GM19438 (cell line): ENCODE data around the gene HMX3.

ENCODE experiments used
- ATAC-seq: cut with Tn5 transposase; IDR thresholded peaks from one replicate; pipeline ENCODE4 v1.9.1; 2021; ENCODE audit warnings: low read depth; ENCODE audit not compliant: unreplicated experiment

The HMX3 gene

DNA sequence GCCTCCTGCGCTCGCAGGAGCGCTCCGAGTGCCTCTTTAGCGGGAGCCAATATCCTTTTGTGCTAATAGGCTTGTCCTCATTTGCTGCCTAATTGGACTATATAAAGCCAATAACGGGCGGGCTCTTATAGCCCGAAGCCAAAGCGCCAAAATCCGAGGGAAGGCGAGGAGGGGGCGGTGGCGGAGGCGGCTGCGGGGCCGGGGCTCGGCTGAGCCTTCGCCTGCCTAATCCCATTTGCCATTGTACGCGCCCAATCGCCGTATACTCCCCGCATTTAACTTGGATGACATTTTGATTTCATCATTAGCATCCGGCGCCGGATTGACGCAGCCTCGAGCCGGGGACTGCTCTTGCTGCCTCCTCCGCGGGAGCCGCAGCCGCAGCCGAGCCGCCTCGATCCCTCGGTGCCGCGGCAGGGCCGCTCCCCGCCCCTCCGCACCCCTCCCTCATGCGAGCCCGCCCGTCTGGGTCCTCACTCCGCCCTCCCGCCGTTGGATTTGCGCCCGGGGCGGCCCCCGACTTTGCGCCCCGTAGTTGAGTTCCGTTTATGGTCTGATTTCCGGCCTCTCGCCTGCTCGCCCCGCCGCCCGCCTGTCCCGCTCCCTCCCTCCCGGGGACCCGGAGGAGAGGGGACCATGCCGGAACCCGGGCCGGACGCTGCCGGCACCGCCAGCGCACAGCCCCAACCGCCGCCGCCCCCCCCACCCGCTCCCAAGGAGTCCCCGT, at the start of gene HMX3:
Gene HMX3, plus strand, starts transcription at position 556 of the 727 bp plus-strand sequence. Its CDS starts 81 bp downstream, at position 637.
- peak; percentile 41 for ATAC-seq

DNA sequence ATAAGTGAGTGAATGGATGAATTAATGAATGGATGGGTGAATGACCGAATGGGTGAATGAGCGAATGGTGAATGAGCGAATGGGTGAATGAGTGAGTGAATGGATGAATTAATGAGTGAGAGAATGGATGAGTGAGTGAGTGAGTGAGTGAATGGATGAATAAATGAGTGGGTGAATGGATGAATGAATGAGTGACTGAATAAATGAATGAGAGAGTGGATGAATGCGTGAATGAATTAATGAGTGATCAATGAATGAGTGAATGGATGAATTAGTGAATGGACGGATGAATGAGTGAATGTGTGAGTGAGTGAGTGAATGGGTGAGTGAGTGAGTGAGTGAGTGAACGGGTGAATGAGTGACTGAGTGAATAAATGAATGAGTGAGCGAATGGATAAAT, 49.5 kb upstream of the HMX3 start:
- ATAC-seq = no peak

DNA sequence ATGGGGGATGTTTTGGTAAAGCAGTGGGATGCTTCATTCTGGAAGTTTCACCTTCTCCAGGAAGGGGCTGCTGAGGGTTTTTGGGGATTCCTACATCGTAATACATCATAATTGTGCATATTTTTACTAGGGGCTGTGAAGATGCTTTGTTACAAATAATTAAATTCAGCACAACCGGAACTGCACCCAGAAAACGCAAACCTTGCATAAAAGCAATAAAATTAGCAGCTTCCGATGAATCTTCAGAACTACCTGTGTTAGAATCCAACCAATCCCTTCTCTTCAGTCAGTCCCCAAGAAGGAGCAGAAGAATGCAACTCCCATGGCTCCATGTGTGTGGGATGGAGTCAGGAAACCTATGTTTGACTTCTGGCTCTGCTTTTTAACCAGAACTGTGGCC, 48.4 kb upstream of the HMX3 start:
- no peak for ATAC-seq

DNA sequence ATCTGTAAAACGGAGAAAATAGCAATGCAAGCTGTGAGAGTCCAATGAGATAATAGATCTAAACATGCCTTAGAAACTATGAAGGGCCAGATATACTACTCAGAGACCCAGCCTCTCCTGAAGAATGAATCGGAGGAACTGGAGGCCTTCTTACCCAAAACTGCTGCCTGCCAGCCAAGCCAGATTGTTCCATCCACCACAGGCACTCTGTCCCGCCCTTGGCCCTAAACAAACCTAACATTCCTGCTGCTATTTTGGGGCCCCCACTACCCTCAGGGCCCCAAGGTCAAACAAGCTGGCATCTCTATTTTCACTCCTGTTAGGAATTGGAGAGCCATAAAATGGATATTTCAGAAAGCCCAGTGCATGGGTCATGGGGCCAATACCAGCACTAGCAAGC, 48.0 kb upstream of the HMX3 start:
- no peak for ATAC-seq

DNA sequence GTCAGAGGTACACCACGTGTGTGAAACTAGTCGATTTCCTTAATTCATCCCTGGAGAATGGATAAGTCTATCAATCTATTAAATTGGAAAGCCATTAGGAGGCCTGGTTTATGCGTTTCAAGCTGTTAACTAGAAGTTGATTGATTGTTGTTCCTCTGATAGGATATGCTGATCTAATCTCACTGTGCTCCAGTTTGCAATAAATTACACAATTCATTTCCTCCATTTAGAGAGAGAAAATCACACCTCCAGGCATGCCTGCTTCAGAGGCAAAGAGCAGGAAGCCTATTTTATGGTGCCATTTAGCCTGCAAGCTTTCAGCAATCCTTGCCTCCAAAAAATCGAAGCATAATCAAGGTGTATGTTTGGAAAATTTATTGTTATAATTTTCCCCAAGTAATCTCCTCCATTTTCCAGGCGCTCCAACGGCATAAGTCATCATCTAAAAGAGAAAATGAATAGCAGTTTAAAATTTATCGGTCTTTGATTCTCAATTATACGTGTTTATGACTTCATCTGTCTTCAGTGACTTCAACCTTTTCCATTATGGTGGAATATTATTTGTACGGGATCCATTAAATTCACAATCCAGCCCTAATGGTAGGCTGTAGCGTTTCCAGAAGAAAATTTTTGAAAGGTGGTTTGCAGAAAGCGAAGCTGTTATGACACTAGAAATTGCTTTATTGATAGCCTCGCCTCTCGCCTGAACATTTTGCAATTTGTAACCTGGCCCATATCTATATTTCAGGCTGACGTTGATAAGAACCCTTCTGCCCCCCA, 42.9 kb upstream of the HMX3 start:
- no peak for ATAC-seq

DNA sequence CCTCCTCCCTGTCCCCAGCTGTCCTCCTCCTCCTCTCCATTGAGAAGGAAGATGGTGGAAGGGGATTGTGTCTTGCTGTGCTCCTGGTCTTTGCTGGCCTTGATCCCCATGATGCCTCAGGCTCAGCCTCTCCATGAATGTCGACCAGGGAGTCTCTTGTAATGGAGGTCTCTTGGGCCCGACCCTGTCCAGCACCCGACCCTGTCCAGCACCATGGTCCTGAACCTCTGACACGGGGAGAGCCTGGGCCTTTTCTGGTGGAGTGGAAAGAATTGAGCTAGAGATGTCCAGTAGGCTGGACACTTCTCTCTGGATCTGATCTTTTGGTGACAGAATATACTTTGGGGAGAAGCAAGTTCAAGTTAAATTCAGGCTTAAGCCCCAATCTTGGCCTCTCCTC, 42.3 kb upstream of the HMX3 start:
- no peak for ATAC-seq

DNA sequence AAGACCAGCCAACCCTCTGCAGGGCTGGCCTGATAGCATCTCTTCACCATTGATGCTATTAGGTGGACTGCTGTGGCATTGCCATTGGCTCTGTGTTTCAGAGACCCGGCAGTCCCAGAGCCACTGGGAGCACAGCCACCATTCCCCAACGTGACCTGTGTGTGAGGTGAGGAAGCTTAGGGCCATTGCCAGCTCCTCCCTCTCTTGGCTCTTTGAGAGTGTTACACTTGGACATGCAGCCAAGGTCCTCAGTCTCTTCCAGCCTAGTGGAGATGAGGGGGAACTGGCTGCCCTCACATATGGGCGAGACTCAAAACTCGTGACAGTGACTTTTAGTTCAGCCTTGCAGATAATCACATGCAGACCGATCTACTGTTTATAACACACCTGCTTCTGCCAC, 39.3 kb upstream of the HMX3 start:
- no peak for ATAC-seq

DNA sequence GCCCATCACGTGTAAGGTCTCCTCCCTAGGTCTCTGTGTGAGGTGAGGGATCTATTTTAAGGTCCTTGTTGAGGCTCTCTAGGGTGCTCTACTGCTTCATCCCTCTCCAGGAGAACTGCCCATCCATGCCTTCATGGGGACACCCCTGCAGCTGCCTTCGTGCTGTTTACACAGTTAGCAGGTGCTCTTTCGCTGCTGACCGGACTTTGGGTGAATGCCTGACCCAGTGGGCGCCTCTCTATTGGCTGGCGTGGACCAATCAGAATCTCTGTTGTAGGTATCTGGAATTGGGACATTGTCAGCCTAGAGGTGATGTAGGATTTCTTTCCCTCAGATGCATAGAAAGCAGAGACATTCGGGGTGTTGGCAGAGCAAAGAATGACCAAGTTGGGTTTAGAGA, 38.7 kb upstream of the HMX3 start:
- no peak for ATAC-seq

DNA sequence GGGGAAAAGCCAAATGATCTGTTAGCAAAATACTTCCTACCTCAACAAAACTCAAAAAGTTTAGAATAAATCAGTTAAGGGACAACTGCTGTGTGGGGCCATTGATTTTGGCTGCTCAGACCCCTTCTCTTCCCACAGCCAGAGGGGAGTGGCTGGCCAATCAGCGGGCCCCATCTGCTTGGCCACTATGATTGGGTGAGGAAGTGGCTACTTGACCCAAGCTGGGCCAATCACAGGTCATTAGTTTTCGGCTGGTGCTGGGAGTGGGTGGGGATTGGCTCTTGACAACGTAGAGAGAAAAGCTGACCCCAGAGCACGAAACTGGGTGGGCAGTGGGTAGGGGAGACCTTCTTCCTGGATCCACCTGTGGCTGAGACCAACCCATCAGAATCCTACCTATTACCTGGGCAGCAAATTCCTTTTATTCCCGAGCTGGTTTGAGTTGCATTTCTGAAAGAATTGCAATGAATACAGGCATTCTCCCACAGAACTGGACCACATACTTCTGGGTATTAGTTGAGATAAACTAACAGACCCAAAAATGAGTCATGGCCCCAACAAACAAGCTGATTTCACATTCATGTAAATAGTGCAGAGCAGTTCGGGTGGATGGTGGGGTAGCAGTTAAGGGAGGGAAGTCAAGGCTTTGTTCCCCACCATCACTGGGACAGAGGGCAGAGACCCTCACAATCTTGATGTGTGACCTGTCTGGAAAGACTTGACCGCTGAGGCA, 35.6 kb upstream of the HMX3 start:
- ATAC-seq = no peak

DNA sequence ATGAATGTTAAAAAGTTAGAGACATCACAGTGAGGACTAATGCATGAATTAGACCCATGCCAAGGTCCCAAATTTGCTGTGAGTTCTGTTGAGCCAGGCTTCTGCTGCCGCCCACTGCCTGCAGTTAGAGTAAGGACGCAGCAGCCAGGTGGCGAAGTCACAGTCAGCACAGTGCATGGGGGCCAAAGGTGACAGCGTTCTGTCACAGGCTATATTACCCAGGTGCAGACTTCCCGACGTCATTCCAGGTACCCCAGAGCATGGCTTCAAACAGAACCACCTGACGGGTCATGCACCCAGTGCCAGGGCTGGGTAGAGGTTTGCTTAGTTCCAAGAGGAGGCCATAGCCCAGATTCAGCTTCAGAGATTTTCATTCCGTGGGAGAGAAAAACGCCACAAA, 33.9 kb upstream of the HMX3 start:
- no peak for ATAC-seq

DNA sequence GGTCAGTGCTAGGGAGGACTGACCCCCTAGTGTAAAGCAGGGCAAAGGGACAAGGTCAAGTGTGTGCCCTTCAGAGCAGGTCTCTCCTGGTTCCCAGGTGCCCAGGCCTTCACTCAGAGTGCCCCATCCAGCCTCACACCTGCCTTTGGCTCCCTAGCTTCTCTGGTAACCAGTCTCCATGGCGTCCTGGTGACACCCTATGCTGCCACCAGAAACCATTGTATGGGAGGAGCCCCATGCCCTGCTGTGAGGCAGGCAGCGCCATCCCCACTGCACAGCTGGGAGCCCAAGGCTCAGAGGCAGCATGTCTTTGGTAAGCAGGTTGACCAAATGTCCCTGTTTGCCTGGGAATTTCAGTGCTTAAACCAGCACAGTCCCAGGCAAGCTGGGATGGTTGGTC, 33.1 kb upstream of the HMX3 start:
- ATAC-seq = no peak

DNA sequence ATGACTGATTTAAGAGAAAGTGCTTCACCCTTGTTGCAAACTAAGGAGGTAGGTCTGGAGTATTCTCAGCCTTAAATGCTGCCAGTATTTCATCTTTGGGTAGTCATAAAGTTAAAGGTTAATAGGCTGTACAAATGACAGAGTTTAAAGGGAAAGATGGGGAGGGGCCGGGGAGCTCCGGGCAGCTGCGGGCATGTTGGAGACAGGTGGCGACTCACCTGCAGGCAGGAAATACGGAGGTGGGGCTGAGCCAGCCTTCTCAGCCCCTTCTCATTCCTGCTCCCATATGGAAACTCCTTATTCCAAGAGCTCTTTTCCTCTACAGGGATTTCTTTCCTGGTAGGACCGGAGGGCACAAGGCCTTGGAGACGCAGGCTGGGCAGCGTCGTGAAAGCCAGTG, 31.8 kb upstream of the HMX3 start:
- ATAC-seq = no peak

DNA sequence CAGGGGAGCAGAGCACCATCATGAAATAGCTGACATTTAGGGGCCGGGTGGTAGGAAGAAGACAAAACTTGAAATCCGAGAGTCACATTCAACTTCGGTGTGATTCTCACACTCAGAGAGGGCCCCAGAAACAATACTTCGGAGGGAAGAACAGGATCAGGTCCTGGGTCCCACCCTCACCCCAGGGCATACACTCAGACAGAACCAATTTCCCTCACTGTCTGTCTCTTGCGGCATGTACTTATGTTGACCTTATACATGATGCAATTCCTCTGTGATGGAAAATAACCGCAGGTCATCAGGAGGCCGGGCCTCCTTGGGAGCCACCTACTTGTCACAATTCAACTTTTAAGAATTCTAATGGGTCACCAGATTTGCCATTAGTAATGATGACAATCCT, 26.3 kb upstream of the HMX3 start:
- no peak for ATAC-seq

DNA sequence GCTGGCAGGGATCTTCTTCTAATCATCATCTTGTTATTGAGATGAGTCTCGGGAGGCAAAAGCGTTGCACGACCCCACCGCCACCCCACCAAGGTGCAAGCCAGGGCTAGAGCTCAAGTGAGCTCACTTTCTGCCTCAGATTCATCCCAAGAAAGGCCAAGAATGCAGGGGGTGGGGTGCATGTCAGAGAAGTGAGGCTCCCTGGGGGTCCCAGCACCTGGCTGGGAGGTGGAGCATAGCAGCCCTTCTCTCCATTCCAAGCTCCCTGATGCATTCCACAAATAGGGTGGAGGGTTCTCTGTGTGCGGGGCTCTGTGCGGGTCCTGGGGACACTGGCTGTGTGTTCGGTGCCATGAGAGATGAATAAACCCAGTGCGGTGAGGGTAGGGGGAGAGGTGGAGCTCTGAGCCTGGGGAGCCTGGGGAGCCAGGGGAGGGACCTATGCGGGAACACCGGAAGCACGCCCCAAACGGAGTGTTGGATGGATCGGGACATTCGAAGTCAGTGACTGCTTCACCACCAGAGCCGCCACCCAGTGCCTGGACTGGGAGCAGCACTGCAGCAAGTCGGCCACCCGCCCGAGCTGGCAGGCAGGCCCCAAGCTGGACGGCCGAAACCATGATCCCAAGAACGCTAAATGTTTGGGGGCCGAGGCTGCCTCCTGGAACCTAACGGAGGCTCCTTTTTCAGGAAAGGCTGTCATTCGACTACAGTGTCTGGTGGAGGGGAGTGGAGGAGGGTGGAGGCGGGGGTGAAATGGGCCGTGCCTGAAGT, 17.9 kb upstream of the HMX3 start:
- no peak for ATAC-seq

DNA sequence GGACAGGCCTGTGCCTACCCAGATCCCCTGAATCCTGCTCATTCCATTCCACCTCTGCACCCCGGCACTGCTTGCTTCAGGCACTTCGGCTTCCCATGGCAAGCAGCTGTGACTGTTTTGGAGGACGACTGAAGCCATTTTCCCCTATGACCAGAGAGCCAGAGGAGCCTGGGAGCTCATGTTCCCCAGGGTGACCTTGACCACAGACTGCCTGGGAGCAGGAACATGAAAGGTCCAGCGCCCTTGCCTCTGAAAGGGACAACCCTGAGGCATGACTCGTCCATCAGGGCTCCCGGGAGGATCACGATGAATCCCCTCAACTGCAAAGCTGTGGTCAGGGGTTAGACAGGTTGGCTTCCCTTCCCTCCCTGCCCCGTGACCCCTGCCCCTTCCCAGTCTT, 16.7 kb upstream of the HMX3 start:
- no peak for ATAC-seq

DNA sequence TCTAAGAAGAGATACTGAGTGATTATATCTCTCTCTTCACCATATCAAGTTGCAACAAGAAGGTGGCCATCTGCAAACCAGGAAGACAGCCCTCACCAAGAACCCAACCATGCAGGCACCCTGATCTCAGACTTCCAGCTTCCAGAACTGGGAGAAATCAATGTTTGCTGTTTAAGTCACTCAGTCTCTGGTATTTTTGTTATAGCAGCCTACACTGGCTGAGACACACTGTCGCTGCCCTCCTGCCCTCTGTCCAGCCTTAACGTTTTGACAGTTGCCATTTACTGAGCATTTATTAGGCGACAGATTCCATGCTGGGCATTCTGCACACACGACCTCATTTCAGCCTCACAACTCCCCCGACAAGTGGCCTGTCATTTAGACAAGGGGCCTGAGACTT, 9.5 kb upstream of the HMX3 start:
- no peak for ATAC-seq

DNA sequence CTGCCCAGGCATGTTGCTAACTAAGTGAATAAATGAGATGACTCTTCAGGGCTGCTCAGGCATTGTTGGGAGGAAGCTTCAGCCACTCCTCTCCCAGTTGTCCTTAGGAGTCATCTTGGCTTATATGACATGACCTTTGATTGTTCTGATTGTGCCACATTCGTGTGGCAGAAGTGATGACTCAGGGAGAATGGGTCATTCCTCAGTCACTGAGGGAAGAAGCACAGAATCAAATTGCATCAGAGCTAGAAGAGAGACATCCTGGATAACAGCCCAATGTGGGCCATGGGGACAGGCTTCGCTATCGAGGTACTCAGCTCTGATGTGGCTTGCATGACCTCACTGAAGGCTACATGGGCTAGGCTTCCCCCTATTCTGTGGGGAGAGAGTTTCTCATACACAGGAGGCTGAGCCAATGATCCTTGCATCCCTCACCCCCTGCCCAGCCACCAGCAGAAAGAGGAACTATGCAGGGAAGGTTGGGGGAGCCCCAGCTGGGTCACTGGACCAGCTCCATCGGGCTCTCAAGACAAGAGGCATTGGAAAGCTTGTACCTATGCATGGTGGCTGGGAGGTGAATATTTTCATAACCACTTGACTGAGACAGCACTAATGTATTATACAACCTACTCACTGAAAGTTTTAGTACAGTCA, 6.0 kb upstream of the HMX3 start:
- no peak for ATAC-seq

DNA sequence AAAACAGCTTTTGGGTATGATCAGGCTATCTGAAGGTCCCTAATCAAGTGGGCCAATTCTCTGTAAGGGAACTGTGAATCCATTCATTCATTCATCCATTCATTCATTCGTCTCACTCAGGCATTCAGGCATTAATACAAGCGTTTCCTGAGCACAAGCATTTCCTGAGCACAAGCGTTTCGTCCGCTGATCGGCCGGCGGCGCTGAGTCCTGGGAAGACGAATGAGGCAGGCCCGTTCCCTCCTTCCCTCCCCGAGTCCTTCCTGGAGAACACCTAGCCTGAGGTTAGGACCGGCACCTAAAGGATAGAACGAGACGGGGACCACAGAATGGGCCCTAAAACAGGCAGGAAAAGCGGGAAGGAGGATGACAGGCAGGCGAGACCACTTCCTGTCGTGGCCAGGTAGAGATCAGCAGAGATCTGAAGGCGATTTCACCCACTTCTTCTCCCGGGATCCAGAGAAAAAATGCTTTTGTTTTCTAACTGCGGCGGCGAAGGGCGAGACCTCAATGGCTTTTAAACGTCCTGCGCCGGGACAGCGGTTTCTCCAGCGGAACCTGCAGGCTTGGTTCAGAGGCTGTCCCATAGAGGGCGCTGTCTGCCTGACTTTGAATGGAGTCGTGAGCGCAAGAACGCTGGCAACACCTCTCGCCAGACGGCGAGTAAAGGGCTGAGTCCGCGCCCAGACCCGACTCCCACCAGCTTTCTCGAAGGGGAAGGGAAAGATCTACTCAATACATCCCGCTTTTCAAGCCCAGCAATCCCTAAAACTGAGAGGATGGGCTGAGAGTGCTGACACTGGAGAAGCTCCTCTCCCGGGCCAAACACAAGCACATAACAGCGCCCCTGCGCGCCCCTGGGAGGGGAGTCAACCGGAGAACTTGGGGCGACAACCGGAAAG, 2.9 kb upstream of the HMX3 start:
- ATAC-seq = peak; percentile 62
